ENCODE measurements around the gene FGFR4. TPM values are rescaled to one million over a fixed set of nuclear protein-coding genes. Genes with fewer than 3 reads are reported as not detected.

Gene FGFR4
- total RNA-seq, 1 donor from 2014 or later: 16.4 TPM

DNA sequence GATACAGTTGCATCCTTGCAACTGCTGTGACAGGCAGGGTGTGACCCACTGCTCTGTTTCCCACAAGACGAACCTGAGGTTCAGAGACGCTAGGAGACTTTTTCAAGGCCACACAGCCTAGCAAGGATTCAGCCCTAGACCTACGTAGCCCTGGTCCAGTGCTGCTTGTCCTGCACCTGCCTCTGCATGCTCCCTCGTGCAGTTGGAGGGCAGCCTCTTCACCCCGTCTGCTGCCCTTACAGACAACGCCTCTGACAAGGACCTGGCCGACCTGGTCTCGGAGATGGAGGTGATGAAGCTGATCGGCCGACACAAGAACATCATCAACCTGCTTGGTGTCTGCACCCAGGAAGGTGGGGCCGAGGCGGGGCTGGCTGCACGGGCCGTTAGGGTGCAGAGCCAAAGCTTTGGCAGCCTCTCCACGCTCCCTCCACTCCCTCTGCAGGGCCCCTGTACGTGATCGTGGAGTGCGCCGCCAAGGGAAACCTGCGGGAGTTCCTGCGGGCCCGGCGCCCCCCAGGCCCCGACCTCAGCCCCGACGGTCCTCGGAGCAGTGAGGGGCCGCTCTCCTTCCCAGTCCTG is 8.5 kb downstream of the FGFR4 start:
- Histone ChIP-seq H3K27me3 (ENCODE audit: control insufficient read depth, insufficient read depth, low read length) (no peaks in the 10 kb centered on the region), H3K4me3 (ENCODE audit: low read depth, low read length) (no peak overlapping the region), H3K36me3 (ENCODE audit: control insufficient read depth, insufficient read depth, low read length) (no peaks in the 10 kb centered on the region)
- TF ChIP-seq, protein P1, sequence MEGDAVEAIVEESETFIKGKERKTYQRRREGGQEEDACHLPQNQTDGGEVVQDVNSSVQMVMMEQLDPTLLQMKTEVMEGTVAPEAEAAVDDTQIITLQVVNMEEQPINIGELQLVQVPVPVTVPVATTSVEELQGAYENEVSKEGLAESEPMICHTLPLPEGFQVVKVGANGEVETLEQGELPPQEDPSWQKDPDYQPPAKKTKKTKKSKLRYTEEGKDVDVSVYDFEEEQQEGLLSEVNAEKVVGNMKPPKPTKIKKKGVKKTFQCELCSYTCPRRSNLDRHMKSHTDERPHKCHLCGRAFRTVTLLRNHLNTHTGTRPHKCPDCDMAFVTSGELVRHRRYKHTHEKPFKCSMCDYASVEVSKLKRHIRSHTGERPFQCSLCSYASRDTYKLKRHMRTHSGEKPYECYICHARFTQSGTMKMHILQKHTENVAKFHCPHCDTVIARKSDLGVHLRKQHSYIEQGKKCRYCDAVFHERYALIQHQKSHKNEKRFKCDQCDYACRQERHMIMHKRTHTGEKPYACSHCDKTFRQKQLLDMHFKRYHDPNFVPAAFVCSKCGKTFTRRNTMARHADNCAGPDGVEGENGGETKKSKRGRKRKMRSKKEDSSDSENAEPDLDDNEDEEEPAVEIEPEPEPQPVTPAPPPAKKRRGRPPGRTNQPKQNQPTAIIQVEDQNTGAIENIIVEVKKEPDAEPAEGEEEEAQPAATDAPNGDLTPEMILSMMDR (IDR thresholded peaks at IDR 0.05; ENCODE audit: insufficient read depth, low read length, poor library complexity, severe bottlenecking): no peak
- DNase-seq (ENCODE audit: low read depth): no peak

DNA sequence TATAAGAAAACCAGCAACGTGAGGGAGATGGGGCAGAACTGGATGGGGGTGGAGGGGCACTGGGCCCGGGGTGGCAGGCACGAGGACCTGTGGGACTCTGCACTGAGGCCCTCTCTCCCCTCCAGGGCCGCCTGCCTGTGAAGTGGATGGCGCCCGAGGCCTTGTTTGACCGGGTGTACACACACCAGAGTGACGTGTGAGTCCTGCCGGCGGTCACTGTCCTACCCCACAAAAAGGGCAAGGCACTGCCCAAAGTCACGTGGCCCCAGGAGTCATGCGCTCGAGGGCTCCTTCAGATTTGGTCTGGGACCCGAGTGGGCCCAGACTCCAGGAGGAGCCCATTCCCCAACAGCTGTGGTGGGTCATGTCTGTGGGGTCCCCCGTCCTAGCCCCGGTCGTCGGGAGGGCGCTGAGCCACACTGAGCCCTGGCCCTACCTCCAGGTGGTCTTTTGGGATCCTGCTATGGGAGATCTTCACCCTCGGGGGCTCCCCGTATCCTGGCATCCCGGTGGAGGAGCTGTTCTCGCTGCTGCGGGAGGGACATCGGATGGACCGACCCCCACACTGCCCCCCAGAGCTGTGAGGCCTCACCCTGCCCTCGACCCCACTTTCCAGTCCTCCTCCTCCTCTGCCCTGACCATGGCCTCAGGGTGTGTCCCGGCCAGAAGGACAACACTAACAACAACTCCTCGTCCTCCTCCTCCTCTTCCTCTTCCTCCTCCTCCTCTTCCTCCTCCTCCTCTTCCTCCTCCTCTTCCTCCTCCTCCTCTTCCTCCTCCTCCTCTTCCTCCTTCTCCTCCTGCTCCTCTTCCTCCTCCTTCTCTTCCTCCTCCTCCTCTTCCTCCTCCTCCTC is 9.7 kb downstream of the FGFR4 start:
- H3K4me3 ChIP-seq (ENCODE audit: low read depth, low read length): no peak overlapping the region
- no peaks in the 10 kb centered on the region for H3K27me3 ChIP-seq (ENCODE audit: control insufficient read depth, insufficient read depth, low read length)
- H3K36me3 ChIP-seq (ENCODE audit: control insufficient read depth, insufficient read depth, low read length): no peaks in the 10 kb centered on the region
- no peak for DNase-seq (ENCODE audit: low read depth)
- TF ChIP-seq, protein P1 (IDR thresholded peaks at IDR 0.05; ENCODE audit: insufficient read depth, low read length, poor library complexity, severe bottlenecking): no peak

DNA sequence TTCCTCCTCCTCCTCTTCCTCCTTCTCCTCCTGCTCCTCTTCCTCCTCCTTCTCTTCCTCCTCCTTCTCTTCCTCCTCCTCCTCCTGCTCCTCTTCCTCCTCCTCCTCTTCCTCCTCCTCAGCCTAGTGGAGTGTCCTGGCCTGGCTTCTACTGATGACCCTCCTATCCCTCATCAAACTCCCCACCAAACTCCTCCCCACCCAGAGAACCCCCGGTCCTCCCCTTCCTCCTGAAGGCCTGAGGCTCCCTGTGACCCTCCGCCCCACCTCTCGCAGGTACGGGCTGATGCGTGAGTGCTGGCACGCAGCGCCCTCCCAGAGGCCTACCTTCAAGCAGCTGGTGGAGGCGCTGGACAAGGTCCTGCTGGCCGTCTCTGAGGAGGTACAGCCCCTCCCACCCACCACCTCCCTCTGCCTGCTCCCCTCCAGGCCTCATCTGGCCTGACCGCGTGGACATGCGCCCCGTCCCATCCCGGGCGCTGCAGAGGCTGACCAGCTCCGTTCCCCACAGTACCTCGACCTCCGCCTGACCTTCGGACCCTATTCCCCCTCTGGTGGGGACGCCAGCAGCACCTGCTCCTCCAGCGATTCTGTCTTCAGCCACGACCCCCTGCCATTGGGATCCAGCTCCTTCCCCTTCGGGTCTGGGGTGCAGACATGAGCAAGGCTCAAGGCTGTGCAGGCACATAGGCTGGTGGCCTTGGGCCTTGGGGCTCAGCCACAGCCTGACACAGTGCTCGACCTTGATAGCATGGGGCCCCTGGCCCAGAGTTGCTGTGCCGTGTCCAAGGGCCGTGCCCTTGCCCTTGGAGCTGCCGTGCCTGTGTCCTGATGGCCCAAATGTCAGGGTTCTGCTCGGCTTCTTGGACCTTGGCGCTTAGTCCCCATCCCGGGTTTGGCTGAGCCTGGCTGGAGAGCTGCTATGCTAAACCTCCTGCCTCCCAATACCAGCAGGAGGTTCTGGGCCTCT is 10.6 kb downstream of the FGFR4 start:
- no peak for DNase-seq (ENCODE audit: low read depth)
- no peaks in the 10 kb centered on the region for H3K27me3 ChIP-seq (ENCODE audit: control insufficient read depth, insufficient read depth, low read length)
- TF ChIP-seq, protein P1 (IDR thresholded peaks at IDR 0.05; ENCODE audit: insufficient read depth, low read length, poor library complexity, severe bottlenecking): no peak
- H3K36me3 ChIP-seq (ENCODE audit: control insufficient read depth, insufficient read depth, low read length): no peaks in the 10 kb centered on the region
- H3K4me3 ChIP-seq (ENCODE audit: low read depth, low read length): no peak overlapping the region

DNA sequence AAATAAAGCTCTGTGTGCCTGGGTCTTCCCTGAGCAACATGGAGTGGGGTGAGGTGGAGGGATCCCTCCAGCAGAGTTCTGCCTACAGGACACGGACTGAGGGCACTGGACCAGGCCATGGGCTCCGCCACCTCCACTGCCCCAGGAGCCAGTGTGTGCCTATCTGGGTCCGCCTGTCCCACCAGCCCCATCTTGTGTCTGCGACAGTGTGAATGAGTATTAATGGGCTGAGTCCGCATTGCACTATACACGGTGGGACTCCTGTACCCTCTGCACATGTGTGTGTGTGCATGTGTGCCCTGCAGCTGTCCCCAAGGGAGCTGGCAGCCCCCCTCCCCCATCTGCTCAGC is 11.4 kb downstream of the FGFR4 start:
- DNase-seq (ENCODE audit: low read depth): no peak
- Histone ChIP-seq H3K4me3 (ENCODE audit: low read depth, low read length) (no peak overlapping the region), H3K27me3 (ENCODE audit: control insufficient read depth, insufficient read depth, low read length) (no peaks in the 10 kb centered on the region), H3K36me3 (ENCODE audit: control insufficient read depth, insufficient read depth, low read length) (no peaks in the 10 kb centered on the region)
- TF ChIP-seq, protein P1 (IDR thresholded peaks at IDR 0.05; ENCODE audit: insufficient read depth, low read length, poor library complexity, severe bottlenecking): no peak

DNA sequence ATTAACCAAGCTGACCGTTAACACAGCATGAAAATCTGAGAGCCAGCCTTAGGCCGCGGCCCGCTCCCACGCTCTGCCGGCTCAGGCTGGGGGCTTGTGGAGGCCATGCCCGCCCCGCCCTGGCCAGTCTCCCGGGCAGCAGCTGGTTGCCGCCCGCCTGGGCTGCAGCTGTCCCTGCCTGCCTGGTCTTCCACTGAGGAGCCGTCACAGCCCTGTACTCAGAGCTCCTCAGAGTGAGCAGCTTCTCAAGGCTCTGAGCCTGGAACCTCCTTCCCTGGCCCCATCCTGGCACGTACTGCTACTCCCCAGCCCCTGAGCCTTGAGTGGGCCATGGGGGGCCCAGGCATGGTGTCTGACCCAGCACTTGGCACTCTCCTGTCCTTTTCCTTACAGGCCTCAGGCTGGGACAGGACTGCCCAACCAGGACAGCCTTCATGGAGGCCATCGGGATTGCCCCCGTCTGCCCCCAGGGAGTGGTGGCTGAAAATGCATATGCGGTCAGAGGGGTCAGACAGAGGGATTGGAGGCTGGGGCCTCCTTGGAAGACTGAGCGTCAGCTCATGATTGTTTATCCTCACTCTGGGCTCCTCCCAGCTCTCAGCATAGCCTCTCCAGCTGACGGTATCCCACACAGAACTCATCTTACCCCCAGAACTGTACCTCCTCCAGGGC is 11.9 kb downstream of the FGFR4 start:
- no peak for DNase-seq (ENCODE audit: low read depth)
- no peaks in the 10 kb centered on the region for H3K27me3 ChIP-seq (ENCODE audit: control insufficient read depth, insufficient read depth, low read length)
- H3K4me3 ChIP-seq (ENCODE audit: low read depth, low read length): no peak overlapping the region
- H3K36me3 ChIP-seq (ENCODE audit: control insufficient read depth, insufficient read depth, low read length): no peaks in the 10 kb centered on the region
- TF ChIP-seq, protein P1 (IDR thresholded peaks at IDR 0.05; ENCODE audit: insufficient read depth, low read length, poor library complexity, severe bottlenecking): no peak
